ENCODE data around the gene EPHA3. TPM values are rescaled to one million over a fixed set of nuclear protein-coding genes. Genes with fewer than 3 reads are reported as not detected.

EPHA3 gene
- total RNA-seq, 1 donor from 2014 or later, result 5.0 TPM

GRCh38 chr3:89238846-89239245, 131.4 kb downstream of the EPHA3 start:
- Histone ChIP-seq H3K27ac (ENCODE audit: low read depth, low read length) (no peak overlapping the region), H3K9ac (ENCODE audit: low read length) (no peak overlapping the region), H3K4me1 (ENCODE audit: insufficient read depth, low read length) (no peaks in the 10 kb centered on the region), H3K4me2 (ENCODE audit: low read length) (no peak overlapping the region), H4K20me1 (ENCODE audit: insufficient read depth, low read length) (no peaks in the 10 kb centered on the region), H3K4me3 (ENCODE audit: insufficient read depth, low read depth, low read length) (no peak overlapping the region), H3K36me3 (ENCODE audit: insufficient read depth, low read length) (no peaks in the 10 kb centered on the region), H3K79me2 (ENCODE audit: insufficient read depth, low read length) (no peaks in the 10 kb centered on the region), H2AFZ (ENCODE audit: low read depth, low read length) (no peak overlapping the region), H3K27me3 (ENCODE audit: insufficient read depth, low read length) (no peaks in the 10 kb centered on the region), H3K9me3 (ENCODE audit: insufficient read depth, low read depth, low read length) (no peaks in the 10 kb centered on the region)
- DNase-seq (ENCODE audit: low read depth), result no peak
- H3K27me3 Mint-ChIP-seq (ENCODE audit: low read depth, unreplicated experiment), result no peaks in the 10 kb centered on the region
- TF ChIP-seq CTCF (IDR thresholded peaks at IDR 0.05; ENCODE audit: insufficient read depth, low read depth, low read length), result no peak
- TF ChIP-seq EZH2 (IDR thresholded peaks at IDR 0.05; ENCODE audit: insufficient read depth, low read length), result no peak
- H3K4me1 Mint-ChIP-seq (ENCODE audit: low read depth, unreplicated experiment), result no peaks in the 10 kb centered on the region
- H3K36me3 Mint-ChIP-seq (ENCODE audit: low read depth, unreplicated experiment), result no peaks in the 10 kb centered on the region
- no peak overlapping the region for H3K27ac Mint-ChIP-seq (ENCODE audit: unreplicated experiment)
- H3K9me3 Mint-ChIP-seq (ENCODE audit: unreplicated experiment), result no peaks in the 10 kb centered on the region
- H3K4me3 Mint-ChIP-seq (ENCODE audit: unreplicated experiment), result no peak overlapping the region
- FAIRE-seq, result no peak

- H3K79me2 ChIP-seq (ENCODE audit: insufficient read depth, low read length), result no peaks in the 10 kb centered on the region
- no peaks in the 10 kb centered on the region for H3K4me1 ChIP-seq (ENCODE audit: insufficient read depth, low read length)
- Mint-ChIP-seq H3K27ac (ENCODE audit: unreplicated experiment) (no peak overlapping the region), H3K9me3 (ENCODE audit: unreplicated experiment) (no peaks in the 10 kb centered on the region), H3K36me3 (ENCODE audit: low read depth, unreplicated experiment) (no peaks in the 10 kb centered on the region), H3K4me3 (ENCODE audit: unreplicated experiment) (no peak overlapping the region), H3K4me1 (ENCODE audit: low read depth, unreplicated experiment) (no peaks in the 10 kb centered on the region), H3K27me3 (ENCODE audit: low read depth, unreplicated experiment) (no peaks in the 10 kb centered on the region)
- no peak overlapping the region for H3K27ac ChIP-seq (ENCODE audit: low read depth, low read length)
- no peak overlapping the region for H2AFZ ChIP-seq (ENCODE audit: low read depth, low read length)
- H3K27me3 ChIP-seq (ENCODE audit: insufficient read depth, low read length), result no peaks in the 10 kb centered on the region
- no peaks in the 10 kb centered on the region for H3K9me3 ChIP-seq (ENCODE audit: insufficient read depth, low read depth, low read length)
- no peaks in the 10 kb centered on the region for H3K36me3 ChIP-seq (ENCODE audit: insufficient read depth, low read length)
- FAIRE-seq (no peak), DNase-seq (ENCODE audit: low read depth) (no peak)
- H3K4me3 ChIP-seq (ENCODE audit: insufficient read depth, low read depth, low read length), result no peak overlapping the region
- no peak overlapping the region for H3K4me2 ChIP-seq (ENCODE audit: low read length)
- H4K20me1 ChIP-seq (ENCODE audit: insufficient read depth, low read length), result no peaks in the 10 kb centered on the region
- TF ChIP-seq EZH2 (IDR thresholded peaks at IDR 0.05; ENCODE audit: insufficient read depth, low read length), result no peak
- no peak for TF ChIP-seq CTCF (IDR thresholded peaks at IDR 0.05; ENCODE audit: insufficient read depth, low read depth, low read length)
- H3K9ac ChIP-seq (ENCODE audit: low read length), result no peak overlapping the region
Measured at GRCh38 chr3:89239774-89240173, 132.4 kb downstream of the EPHA3 start.

GRCh38 chr3:89245612-89246011, 138.2 kb downstream of the EPHA3 start:
- no peaks in the 10 kb centered on the region for H3K4me1 Mint-ChIP-seq (ENCODE audit: low read depth, unreplicated experiment)
- no peak overlapping the region for H2AFZ ChIP-seq (ENCODE audit: low read depth, low read length)
- H3K27ac Mint-ChIP-seq (ENCODE audit: unreplicated experiment), result no peak overlapping the region
- H3K9ac ChIP-seq (ENCODE audit: low read length), result no peak overlapping the region
- FAIRE-seq (no peak), DNase-seq (ENCODE audit: low read depth) (no peak)
- H3K36me3 Mint-ChIP-seq (ENCODE audit: low read depth, unreplicated experiment), result no peaks in the 10 kb centered on the region
- H3K4me1 ChIP-seq (ENCODE audit: insufficient read depth, low read length), result no peaks in the 10 kb centered on the region
- no peaks in the 10 kb centered on the region for H3K27me3 Mint-ChIP-seq (ENCODE audit: low read depth, unreplicated experiment)
- H3K4me3 Mint-ChIP-seq (ENCODE audit: unreplicated experiment), result no peak overlapping the region
- H3K36me3 ChIP-seq (ENCODE audit: insufficient read depth, low read length), result no peaks in the 10 kb centered on the region
- H4K20me1 ChIP-seq (ENCODE audit: insufficient read depth, low read length), result no peaks in the 10 kb centered on the region
- no peaks in the 10 kb centered on the region for H3K9me3 ChIP-seq (ENCODE audit: insufficient read depth, low read depth, low read length)
- H3K4me2 ChIP-seq (ENCODE audit: low read length), result no peak overlapping the region
- no peak for TF ChIP-seq EZH2 (IDR thresholded peaks at IDR 0.05; ENCODE audit: insufficient read depth, low read length)
- TF ChIP-seq CTCF (IDR thresholded peaks at IDR 0.05; ENCODE audit: insufficient read depth, low read depth, low read length), result no peak
- H3K79me2 ChIP-seq (ENCODE audit: insufficient read depth, low read length), result no peaks in the 10 kb centered on the region
- H3K4me3 ChIP-seq (ENCODE audit: insufficient read depth, low read depth, low read length), result no peak overlapping the region
- H3K9me3 Mint-ChIP-seq (ENCODE audit: unreplicated experiment), result no peaks in the 10 kb centered on the region
- H3K27ac ChIP-seq (ENCODE audit: low read depth, low read length), result no peak overlapping the region
- no peaks in the 10 kb centered on the region for H3K27me3 ChIP-seq (ENCODE audit: insufficient read depth, low read length)

Data from astrocyte (in vitro differentiated cells and primary cell).